HL-60 (cell line): ENCODE data around the gene ARF3.

ENCODE experiments used
- GABPA ChIP-seq: IDR thresholded peaks from 2 replicates; pipeline ENCODE4 v1.6.1; 2012; ENCODE audit warnings: low read depth
- TF ChIP-seq, protein P1 (sequence below): IDR thresholded peaks from one replicate; pipeline ENCODE4 v1.5.1; 2011; ENCODE audit warnings: low read length, control low read depth, inconsistent platforms; ENCODE audit not compliant: insufficient read depth

DNA sequence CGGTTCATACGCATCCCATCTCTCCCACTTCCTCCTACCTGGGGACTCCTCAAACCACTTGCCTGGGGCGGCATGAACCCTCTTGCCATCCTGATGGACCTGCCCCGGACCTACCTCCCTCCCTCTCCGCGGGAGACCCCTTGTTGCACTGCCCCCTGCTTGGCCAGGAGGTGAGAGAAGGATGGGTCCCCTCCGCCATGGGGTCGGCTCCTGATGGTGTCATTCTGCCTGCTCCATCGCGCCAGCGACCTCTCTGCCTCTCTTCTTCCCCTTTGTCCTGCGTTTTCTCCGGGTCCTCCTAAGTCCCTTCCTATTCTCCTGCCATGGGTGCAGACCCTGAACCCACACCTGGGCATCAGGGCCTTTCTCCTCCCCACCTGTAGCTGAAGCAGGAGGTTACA, 24.5 kb upstream of the ARF3 start:
- TF ChIP-seq, protein P1, sequence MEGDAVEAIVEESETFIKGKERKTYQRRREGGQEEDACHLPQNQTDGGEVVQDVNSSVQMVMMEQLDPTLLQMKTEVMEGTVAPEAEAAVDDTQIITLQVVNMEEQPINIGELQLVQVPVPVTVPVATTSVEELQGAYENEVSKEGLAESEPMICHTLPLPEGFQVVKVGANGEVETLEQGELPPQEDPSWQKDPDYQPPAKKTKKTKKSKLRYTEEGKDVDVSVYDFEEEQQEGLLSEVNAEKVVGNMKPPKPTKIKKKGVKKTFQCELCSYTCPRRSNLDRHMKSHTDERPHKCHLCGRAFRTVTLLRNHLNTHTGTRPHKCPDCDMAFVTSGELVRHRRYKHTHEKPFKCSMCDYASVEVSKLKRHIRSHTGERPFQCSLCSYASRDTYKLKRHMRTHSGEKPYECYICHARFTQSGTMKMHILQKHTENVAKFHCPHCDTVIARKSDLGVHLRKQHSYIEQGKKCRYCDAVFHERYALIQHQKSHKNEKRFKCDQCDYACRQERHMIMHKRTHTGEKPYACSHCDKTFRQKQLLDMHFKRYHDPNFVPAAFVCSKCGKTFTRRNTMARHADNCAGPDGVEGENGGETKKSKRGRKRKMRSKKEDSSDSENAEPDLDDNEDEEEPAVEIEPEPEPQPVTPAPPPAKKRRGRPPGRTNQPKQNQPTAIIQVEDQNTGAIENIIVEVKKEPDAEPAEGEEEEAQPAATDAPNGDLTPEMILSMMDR = no peak
- no peak for TF ChIP-seq GABPA
